Transverse colon (tissue), 4 donors: Measurements from ENCODE around the gene SDK1.

Experiments
- CTCF ChIP-seq, 5 experiments: fragments of 200-600 bp in 3 of 5; fragments of 450-650 bp in 2 of 5; sonication (generic) in 3 of 5; IDR thresholded peaks; 1 replicate in 2 of 5; 2 replicates in 3 of 5; pipeline ENCODE4 v1.5.1; 2016 to 2017; ENCODE audit warnings: antibody characterized with exemption in 5 of 5, inconsistent platforms in 3 of 5, mild to moderate bottlenecking in 2 of 5, moderate library complexity in 1 of 5
- POLR2AphosphoS5 ChIP-seq, 3 donors: sonication (generic); formaldehyde crosslinking; IDR thresholded peaks; one replicate each; pipeline ENCODE4 v1.6.1; 2016; ENCODE audit warnings: antibody characterized with exemption in 3 of 3

GRCh38 chr7:4166340-4166739 lies 865.3 kb downstream of the SDK1 start:
- TF ChIP-seq CTCF (IDR thresholded peaks at IDR 0.05) = no peak
- no peak for TF ChIP-seq POLR2AphosphoS5 (IDR thresholded peaks at IDR 0.05)
